NCI-H446 treated with DMSO at 0.1 percent for 48 hours (cell line): ENCODE results near the gene REXO1.
"Not testable (repeated sequence)": the region's sequence is repeated elsewhere in the genome, so short reads cannot be mapped to it uniquely, and the experiment has no call there.

Experiments used
- DNase-seq: peaks from one replicate; lab custom pipeline; 2025; lab: John Stamatoyannopoulos, UW

The REXO1 gene

GRCh38 chr19:1813192-1814182 is 34.8 kb downstream of the REXO1 start:
- DNase-seq: no peak

- DNase-seq: peak; percentile 89
Measured at GRCh38 chr19:1812426-1813191, 35.7 kb downstream of the REXO1 start.

- no peak for DNase-seq
Measured at GRCh38 chr19:1811942-1812425, 36.3 kb downstream of the REXO1 start, which contains the start of gene ATP8B3. Gene ATP8B3, minus strand, starts transcription at chr19:1812276. Its CDS starts 540 bp downstream, at chr19:1811736.

- no peak for DNase-seq
Measured at GRCh38 chr19:1811472-1811894, 36.8 kb downstream of the REXO1 start.

- DNase-seq: no peak
Measured at GRCh38 chr19:1810439-1811160, 37.7 kb downstream of the REXO1 start.

GRCh38 chr19:1809678-1810077 is 38.6 kb downstream of the REXO1 start:
- no peak for DNase-seq

GRCh38 chr19:1808395-1808731 is 39.9 kb downstream of the REXO1 start:
- no peak for DNase-seq

- DNase-seq: no peak
Measured at GRCh38 chr19:1807695-1808394, 40.4 kb downstream of the REXO1 start.

GRCh38 chr19:1807030-1807694 is 41.1 kb downstream of the REXO1 start:
- no peak for DNase-seq

- DNase-seq: no peak
Measured at GRCh38 chr19:1806184-1807029, 41.9 kb downstream of the REXO1 start.

GRCh38 chr19:1805401-1806183 is 42.7 kb downstream of the REXO1 start:
- no peak for DNase-seq

GRCh38 chr19:1804858-1805257 is 43.4 kb downstream of the REXO1 start:
- no peak for DNase-seq

- DNase-seq: no peak
Measured at GRCh38 chr19:1799695-1800342, 48.5 kb downstream of the REXO1 start.

- DNase-seq: not testable (repeated sequence)
Measured at GRCh38 chr19:1797313-1797712, 51.0 kb downstream of the REXO1 start.

- no peak for DNase-seq
Measured at GRCh38 chr19:1796395-1797142, 51.7 kb downstream of the REXO1 start.

- DNase-seq: no peak
Measured at GRCh38 chr19:1794424-1795172, 53.7 kb downstream of the REXO1 start.

- no peak for DNase-seq
Measured at GRCh38 chr19:1791879-1792278, 56.4 kb downstream of the REXO1 start.
